ENCODE data around the gene INSIG1. TPM values are rescaled to one million over a fixed set of nuclear protein-coding genes. Genes with fewer than 3 reads are reported as not detected.

INSIG1 gene
- total RNA-seq, 1 donor from 2014 or later, result 197 TPM

DNA sequence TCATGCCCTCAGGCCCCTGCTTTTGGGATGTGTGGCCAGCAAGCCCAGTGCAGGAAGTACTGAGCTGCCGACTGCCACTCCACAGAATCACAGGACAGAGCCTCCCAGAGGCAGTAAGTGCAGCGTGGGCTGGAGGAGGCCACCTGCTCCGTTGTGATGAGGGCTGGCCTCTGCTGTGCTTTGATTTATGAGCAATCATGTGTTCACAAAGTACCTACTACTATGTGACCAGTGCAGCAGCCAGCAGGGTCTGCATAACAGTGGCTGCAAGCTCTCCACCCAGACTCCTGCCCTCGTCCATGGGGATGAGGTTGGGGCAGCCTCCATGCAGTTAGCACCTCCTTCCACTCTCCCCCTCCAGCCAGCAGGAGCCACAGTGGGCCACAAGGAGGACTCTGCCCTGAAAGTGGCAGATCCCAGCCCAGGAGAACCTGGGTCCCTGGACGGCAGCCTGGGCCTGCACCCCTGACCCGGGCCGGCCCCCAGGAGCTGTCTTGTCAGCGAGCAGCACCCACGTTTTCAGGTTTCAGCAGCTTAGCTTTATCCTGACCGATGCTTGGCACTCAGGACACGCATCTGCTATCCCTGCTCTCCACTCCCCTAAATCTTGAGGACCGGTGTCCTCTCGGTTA is 37.7 kb upstream of the INSIG1 start:
- no peaks in the 10 kb centered on the region for H3K36me3 Mint-ChIP-seq (ENCODE audit: low read depth)
- H3K4me1 Mint-ChIP-seq (ENCODE audit: low read depth), result peaks cover 18% of the 10 kb centered on the region
- no peak overlapping the region for H3K4me3 Mint-ChIP-seq (ENCODE audit: low read depth)
- no peak for DNase-seq (ENCODE audit: low spot score)
- peaks cover 4% of the 10 kb centered on the region for H3K27me3 Mint-ChIP-seq (ENCODE audit: low read depth)
- no peaks in the 10 kb centered on the region for H3K9me3 Mint-ChIP-seq
- H3K27ac Mint-ChIP-seq, result no peak overlapping the region
- intact Hi-C loops (cut with micrococcal nuclease), result no loop called here

DNA sequence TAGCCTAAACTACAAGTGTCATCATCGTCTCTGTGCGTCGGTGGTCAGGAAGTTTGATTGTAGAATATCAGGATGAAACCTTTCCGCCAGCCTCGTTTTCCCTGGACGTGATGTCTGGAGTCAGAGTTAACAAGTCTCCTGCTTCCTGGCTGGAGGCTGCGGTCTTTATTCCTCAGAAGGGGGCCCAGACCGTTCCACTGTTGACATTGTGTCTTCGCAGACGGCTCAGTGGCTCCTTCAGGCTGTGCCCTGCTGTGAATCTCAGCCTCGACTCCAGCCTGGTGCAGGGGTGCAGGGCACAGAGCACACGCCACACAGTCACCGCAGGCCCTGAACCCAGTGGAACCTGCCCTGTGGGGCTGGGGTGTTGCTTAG is 37.2 kb upstream of the INSIG1 start:
- Mint-ChIP-seq H3K4me1 (ENCODE audit: low read depth) (peaks cover 15% of the 10 kb centered on the region), H3K27ac (no peak overlapping the region), H3K9me3 (no peaks in the 10 kb centered on the region), H3K27me3 (ENCODE audit: low read depth) (peaks cover 4% of the 10 kb centered on the region), H3K36me3 (ENCODE audit: low read depth) (no peaks in the 10 kb centered on the region), H3K4me3 (ENCODE audit: low read depth) (no peak overlapping the region)
- intact Hi-C loops (cut with micrococcal nuclease), result no loop called here
- no peak for DNase-seq (ENCODE audit: low spot score)

DNA sequence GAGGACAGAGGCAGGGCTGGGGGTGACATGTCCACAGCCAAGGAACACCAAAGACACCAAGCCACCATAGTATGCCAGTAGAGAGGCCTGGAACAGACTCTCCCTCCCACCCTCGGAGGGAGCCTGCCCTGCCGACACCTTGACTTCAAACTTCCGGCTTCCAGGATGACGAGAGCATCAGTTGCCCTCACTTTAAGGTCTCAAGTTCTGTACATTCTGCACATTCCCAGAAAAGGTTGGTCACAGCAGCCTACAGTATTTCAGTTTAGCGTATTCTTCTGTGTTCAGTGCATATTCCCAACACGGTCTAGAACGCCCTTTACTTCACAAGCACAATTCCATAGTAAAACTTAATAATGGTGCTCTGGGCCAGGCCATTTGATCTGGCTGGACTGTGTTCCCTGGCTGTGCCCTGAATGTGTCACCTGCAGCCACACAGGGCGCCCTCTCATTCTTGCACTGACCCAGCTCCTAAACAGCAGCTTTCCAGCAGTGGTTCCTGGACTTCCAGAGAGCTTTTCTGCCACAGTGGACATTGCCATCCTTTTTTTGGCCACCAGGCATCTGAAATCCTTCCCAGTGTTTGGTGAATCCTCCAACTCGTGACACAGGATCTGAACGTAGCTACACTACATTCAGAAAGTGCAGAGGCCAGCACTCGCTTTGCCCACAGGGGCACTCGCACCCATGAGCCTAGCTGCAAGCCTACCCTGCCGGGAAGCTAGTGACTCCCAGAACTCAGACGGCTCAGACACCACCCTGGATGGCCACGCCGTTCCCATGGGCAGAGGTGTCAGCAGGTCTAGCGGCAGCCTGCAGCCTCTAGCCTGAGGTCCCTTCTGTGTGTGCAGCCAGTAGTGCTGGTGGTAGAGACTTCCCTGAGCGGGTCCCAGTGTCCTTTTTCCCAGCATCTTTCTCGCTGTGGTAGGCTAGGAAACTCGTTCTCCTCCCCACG is 36.4 kb upstream of the INSIG1 start:
- Mint-ChIP-seq H3K27ac (no peak overlapping the region), H3K4me3 (ENCODE audit: low read depth) (no peak overlapping the region), H3K36me3 (ENCODE audit: low read depth) (no peaks in the 10 kb centered on the region), H3K9me3 (no peaks in the 10 kb centered on the region), H3K4me1 (ENCODE audit: low read depth) (peaks cover 9% of the 10 kb centered on the region), H3K27me3 (ENCODE audit: low read depth) (peaks cover 4% of the 10 kb centered on the region)
- no peak for DNase-seq (ENCODE audit: low spot score)
- intact Hi-C loops (cut with micrococcal nuclease), result no loop called here

DNA sequence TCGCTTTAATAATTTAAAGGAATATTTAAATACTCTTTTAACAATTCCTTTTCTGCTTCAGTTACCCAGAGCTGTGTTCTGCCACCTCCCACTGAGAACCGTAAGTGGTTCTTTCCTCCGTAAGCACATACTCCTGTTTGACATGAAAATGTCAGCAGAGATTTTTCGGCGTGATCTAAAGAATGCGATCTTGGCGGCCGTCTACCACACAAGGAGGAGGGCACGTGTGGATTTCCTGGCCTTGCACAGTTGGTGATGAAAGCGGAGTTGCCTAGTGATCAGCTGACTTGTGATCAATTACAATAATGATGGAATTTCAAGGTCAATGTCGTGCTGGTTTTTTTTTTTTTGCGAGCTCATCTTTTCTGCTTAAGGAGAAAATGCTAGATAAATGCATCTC is 35.6 kb upstream of the INSIG1 start:
- intact Hi-C loops (cut with micrococcal nuclease), result no loop called here
- Mint-ChIP-seq H3K36me3 (ENCODE audit: low read depth) (no peaks in the 10 kb centered on the region), H3K9me3 (no peaks in the 10 kb centered on the region), H3K4me1 (ENCODE audit: low read depth) (peaks cover 2% of the 10 kb centered on the region), H3K27ac (no peak overlapping the region), H3K27me3 (ENCODE audit: low read depth) (peaks cover 3% of the 10 kb centered on the region), H3K4me3 (ENCODE audit: low read depth) (no peak overlapping the region)
- no peak for DNase-seq (ENCODE audit: low spot score)

DNA sequence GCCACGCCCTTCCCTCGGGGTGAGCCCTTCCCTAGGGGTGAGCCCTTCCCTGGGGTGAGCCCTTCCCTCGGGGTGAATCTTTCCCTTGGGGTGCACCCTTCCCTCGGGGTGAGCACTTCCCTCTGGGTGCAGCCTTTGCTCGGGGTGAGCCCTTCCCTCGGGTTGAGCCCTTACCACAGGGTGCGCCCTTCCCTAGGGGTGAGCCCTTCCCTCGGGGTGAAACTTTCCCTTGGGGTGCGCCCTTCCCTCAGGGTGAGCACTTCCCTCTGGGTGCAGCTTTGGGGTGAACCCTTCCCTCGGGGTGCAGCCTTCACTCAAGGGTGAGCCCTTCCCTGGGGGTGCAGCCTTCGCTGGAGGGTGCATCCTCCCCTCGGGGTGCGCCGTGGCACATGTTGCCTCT is 34.6 kb upstream of the INSIG1 start:
- intact Hi-C loops (cut with micrococcal nuclease), result loop anchor here (1.0 kb wide), 1 partner anchor 70 kb away; no protein-coding TSS in a partner anchor
- peaks cover 2% of the 10 kb centered on the region for H3K27me3 Mint-ChIP-seq (ENCODE audit: low read depth)
- no peak overlapping the region for H3K27ac Mint-ChIP-seq
- no peak for DNase-seq (ENCODE audit: low spot score)
- H3K9me3 Mint-ChIP-seq, result no peaks in the 10 kb centered on the region
- no peak overlapping the region for H3K4me3 Mint-ChIP-seq (ENCODE audit: low read depth)
- no peaks in the 10 kb centered on the region for H3K36me3 Mint-ChIP-seq (ENCODE audit: low read depth)
- H3K4me1 Mint-ChIP-seq (ENCODE audit: low read depth), result no peaks in the 10 kb centered on the region

DNA sequence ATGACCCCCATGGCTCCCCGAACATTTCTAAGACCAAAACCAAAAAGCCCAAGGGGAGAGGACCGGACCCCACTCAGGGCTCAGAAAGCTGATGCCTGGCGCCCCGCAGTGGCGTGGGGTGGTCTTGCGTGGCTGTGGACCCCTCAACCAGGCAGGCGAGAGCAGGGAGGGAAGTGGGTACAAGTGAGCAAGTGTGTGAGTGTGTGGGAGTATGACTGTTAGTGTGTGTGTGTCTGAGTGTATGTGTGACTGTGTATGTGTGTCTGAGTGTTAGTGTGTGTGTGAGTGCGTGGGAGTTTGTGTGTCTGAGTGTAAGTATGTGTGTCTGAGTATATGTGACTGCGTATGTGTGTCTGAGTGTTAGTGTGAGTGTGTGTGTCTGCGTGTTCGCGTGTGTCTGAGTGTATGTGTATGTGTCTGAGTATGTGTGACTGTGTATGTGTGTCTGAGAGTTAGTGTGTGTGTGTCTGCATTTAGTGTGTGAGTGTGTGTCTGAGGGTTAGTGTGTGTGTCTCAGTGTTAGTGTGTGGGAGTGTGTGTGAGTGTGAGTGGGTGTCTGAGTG is 34.0 kb upstream of the INSIG1 start:
- H3K27me3 Mint-ChIP-seq (ENCODE audit: low read depth), result peaks cover 2% of the 10 kb centered on the region
- intact Hi-C loops (cut with micrococcal nuclease), result loop anchor here (1.0 kb wide), 1 partner anchor 70 kb away; no protein-coding TSS in a partner anchor
- H3K27ac Mint-ChIP-seq, result no peak overlapping the region

GRCh38 chr7:155265144-155265543 is 32.5 kb upstream of the INSIG1 start:
- Mint-ChIP-seq H3K27ac (no peak overlapping the region), H3K4me3 (ENCODE audit: low read depth) (no peak overlapping the region), H3K36me3 (ENCODE audit: low read depth) (no peaks in the 10 kb centered on the region), H3K4me1 (ENCODE audit: low read depth) (peaks cover 11% of the 10 kb centered on the region), H3K9me3 (no peaks in the 10 kb centered on the region), H3K27me3 (ENCODE audit: low read depth) (peaks cover 2% of the 10 kb centered on the region)
- intact Hi-C loops (cut with micrococcal nuclease), result no loop called here
- DNase-seq (ENCODE audit: low spot score), result no peak

More for the DNA sequence above, 34.0 kb upstream of the INSIG1 start:
- no peak overlapping the region for H3K4me3 Mint-ChIP-seq (ENCODE audit: low read depth)
- no peak for DNase-seq (ENCODE audit: low spot score)
- no peaks in the 10 kb centered on the region for H3K36me3 Mint-ChIP-seq (ENCODE audit: low read depth)
- peaks cover under 1% of the 10 kb centered on the region for H3K4me1 Mint-ChIP-seq (ENCODE audit: low read depth)
- no peaks in the 10 kb centered on the region for H3K9me3 Mint-ChIP-seq

DNA sequence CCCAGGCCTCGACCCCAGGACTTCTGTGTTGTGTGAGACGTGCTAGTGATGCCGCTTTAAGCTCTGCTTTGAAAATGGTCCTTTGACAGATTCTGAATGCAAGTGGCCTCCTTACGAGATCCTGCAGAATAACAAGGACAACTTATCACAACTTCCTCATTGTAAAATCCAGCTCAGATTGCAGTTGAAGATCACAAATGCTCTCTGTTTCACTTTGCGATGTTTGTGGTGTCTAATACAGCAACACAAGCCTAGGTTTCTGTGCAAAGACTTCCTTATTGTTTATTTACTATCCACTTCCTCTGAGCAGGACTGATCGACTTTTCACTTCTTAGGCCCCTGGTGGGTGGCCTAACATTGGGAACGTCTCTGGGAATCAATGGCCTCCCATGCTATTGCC is 31.7 kb upstream of the INSIG1 start:
- no peaks in the 10 kb centered on the region for H3K9me3 Mint-ChIP-seq
- H3K4me1 Mint-ChIP-seq (ENCODE audit: low read depth), result peaks cover 18% of the 10 kb centered on the region
- no peak for DNase-seq (ENCODE audit: low spot score)
- no peaks in the 10 kb centered on the region for H3K36me3 Mint-ChIP-seq (ENCODE audit: low read depth)
- H3K4me3 Mint-ChIP-seq (ENCODE audit: low read depth), result no peak overlapping the region
- peaks cover 2% of the 10 kb centered on the region for H3K27me3 Mint-ChIP-seq (ENCODE audit: low read depth)
- intact Hi-C loops (cut with micrococcal nuclease), result no loop called here
- H3K27ac Mint-ChIP-seq, result no peak overlapping the region

- Mint-ChIP-seq H3K27ac (no peak overlapping the region), H3K27me3 (ENCODE audit: low read depth) (peaks cover 2% of the 10 kb centered on the region), H3K9me3 (no peaks in the 10 kb centered on the region), H3K4me3 (ENCODE audit: low read depth) (no peak overlapping the region), H3K36me3 (ENCODE audit: low read depth) (no peaks in the 10 kb centered on the region), H3K4me1 (ENCODE audit: low read depth) (peaks cover 20% of the 10 kb centered on the region)
- intact Hi-C loops (cut with micrococcal nuclease), result no loop called here
- no peak for DNase-seq (ENCODE audit: low spot score)
Observed at GRCh38 chr7:155266440-155266839, 31.2 kb upstream of the INSIG1 start.

- no peaks in the 10 kb centered on the region for H3K9me3 Mint-ChIP-seq
- peaks cover 2% of the 10 kb centered on the region for H3K27me3 Mint-ChIP-seq (ENCODE audit: low read depth)
- no peak overlapping the region for H3K27ac Mint-ChIP-seq
- DNase-seq (ENCODE audit: low spot score), result no peak
- no peaks in the 10 kb centered on the region for H3K36me3 Mint-ChIP-seq (ENCODE audit: low read depth)
- H3K4me3 Mint-ChIP-seq (ENCODE audit: low read depth), result no peak overlapping the region
- peaks cover 25% of the 10 kb centered on the region for H3K4me1 Mint-ChIP-seq (ENCODE audit: low read depth)
- intact Hi-C loops (cut with micrococcal nuclease), result no loop called here
Observed at GRCh38 chr7:155267023-155267422, 30.7 kb upstream of the INSIG1 start.

DNA sequence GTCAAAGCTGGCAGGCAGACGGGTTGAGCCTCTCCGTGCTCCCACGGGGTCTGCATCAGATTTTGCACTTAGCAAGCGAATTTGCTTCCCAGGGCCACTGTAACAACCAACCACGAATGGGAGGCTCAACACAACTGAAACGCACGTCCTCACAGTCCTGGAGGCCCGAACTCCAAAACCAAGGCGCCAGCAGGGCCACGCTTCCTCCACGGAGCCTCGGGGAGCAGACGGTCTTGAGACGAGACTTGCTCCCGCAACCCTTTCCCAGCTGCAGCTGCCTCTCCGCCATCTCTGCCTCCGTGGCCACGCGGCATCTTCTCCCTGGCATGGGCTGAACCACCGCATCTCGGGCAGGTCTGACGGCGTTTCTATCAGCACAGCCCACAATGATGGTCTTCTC is 30.2 kb upstream of the INSIG1 start:
- intact Hi-C loops (cut with micrococcal nuclease), result no loop called here
- H3K36me3 Mint-ChIP-seq (ENCODE audit: low read depth), result no peaks in the 10 kb centered on the region
- no peak overlapping the region for H3K4me3 Mint-ChIP-seq (ENCODE audit: low read depth)
- H3K4me1 Mint-ChIP-seq (ENCODE audit: low read depth), result peaks cover 29% of the 10 kb centered on the region
- H3K27ac Mint-ChIP-seq, result no peak overlapping the region
- no peaks in the 10 kb centered on the region for H3K9me3 Mint-ChIP-seq
- no peaks in the 10 kb centered on the region for H3K27me3 Mint-ChIP-seq (ENCODE audit: low read depth)
- no peak for DNase-seq (ENCODE audit: low spot score)

- Mint-ChIP-seq H3K9me3 (no peaks in the 10 kb centered on the region), H3K4me1 (ENCODE audit: low read depth) (peaks cover 33% of the 10 kb centered on the region), H3K36me3 (ENCODE audit: low read depth) (no peaks in the 10 kb centered on the region), H3K27ac (no peak overlapping the region), H3K4me3 (ENCODE audit: low read depth) (no peak overlapping the region), H3K27me3 (ENCODE audit: low read depth) (no peaks in the 10 kb centered on the region)
- DNase-seq (ENCODE audit: low spot score), result no peak
- intact Hi-C loops (cut with micrococcal nuclease), result no loop called here
Observed at GRCh38 chr7:155268211-155268610, 29.5 kb upstream of the INSIG1 start.

Data from activated T-helper 2 cell treated with anti-CD3 and anti-CD28 coated beads, Interferon-gamma antibody, Interleukin-2, Interleukin-4, amounts not matched to agents 10 μg/mL and 5 μg/mL and 100 μg/mL, durations not matched to agents 14 hours and 24 hours and 36 hours (primary cell).